GM18858 (cell line): Measurements from ENCODE around the gene SSBP4.

Experiments used
- ATAC-seq: cut with Tn5 transposase; IDR thresholded peaks from one replicate; pipeline ENCODE4 v1.9.1; 2021; ENCODE audit not compliant: unreplicated experiment

SSBP4 gene

GRCh38 chr19:18481505-18482222 is 62.5 kb downstream of the SSBP4 start:
- ATAC-seq: no peak

GRCh38 chr19:18483119-18483890 is 64.1 kb downstream of the SSBP4 start:
- ATAC-seq: no peak
